GM11168 (cell line): ENCODE data around the gene EML5.

Experiments used
- in situ Hi-C: fragments of 300-500 bp; cut with MboI; formaldehyde crosslinking; loops from one replicate; pipeline ENCODE4 v1.12.0; 2022; ENCODE audit warnings: low sequenced_read_pairs; ENCODE audit not compliant: unreplicated experiment

Gene EML5

GRCh38 chr14:88733121-88733520, 59.6 kb downstream of the EML5 start:
- in situ Hi-C loops: no loop called here

GRCh38 chr14:88729159-88729558, 63.6 kb downstream of the EML5 start:
- in situ Hi-C loops: no loop called here

GRCh38 chr14:88727057-88727456, 65.7 kb downstream of the EML5 start:
- in situ Hi-C loops: no loop called here

- in situ Hi-C loops: no loop called here
Measured at GRCh38 chr14:88710709-88711108, 82.0 kb downstream of the EML5 start.

DNA sequence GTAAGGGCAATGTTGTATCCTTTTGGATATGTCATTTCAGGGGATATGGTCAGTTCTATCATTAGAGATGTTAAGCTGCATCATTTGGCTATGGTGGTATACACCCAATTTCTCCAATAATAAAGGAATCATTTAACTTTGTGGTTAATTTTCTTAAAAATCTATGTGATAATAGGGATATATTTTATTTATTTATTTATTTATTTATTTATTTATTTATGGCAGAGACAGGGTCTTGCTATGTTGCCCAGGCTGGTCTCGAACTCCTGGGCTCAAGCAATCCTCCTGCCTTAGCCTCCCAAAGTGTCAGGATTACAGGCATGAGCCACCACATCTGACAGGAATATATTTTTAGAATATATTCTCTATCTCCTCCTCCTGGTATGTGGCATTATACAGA, 85.7 kb downstream of the EML5 start:
- in situ Hi-C loops: no loop called here

DNA sequence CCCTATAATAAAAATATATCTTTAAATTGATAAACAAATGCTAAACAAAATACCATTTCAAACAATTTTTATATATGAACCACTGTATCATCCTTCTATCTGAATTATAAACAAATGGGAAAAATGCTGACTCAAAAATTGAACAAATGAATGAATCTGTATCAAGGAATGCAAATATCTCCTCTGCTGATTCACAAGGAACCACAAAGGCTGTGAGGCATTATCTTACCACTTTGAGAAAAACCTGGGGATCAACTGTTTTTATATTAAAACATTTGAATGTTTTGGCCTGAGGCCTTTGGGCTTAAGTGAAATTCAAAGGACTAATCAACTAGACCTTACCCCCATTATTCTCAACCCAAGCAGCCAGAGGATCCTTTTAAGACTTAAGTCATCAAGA, 86.3 kb downstream of the EML5 start:
- in situ Hi-C loops: no loop called here

GRCh38 chr14:88698651-88699050, 94.1 kb downstream of the EML5 start:
- in situ Hi-C loops: no loop called here

DNA sequence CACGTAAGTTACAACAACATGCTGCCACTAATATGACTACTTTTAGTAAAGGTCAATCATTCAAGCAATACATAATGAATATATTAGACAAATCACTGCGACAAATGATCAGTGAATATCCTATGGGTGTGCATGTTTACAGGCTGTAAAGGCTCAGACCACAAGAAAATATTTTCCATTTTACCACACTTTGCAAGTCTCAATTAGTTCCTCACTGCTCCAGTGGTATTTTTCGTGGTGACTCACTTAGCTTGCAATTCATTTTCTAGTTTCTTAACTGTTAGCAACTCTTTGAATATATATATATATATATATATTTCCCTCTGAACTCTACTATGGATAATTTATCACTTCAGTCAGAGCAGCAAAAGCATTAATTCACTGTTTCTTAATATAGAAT, 96.9 kb downstream of the EML5 start:
- in situ Hi-C loops: no loop called here

DNA sequence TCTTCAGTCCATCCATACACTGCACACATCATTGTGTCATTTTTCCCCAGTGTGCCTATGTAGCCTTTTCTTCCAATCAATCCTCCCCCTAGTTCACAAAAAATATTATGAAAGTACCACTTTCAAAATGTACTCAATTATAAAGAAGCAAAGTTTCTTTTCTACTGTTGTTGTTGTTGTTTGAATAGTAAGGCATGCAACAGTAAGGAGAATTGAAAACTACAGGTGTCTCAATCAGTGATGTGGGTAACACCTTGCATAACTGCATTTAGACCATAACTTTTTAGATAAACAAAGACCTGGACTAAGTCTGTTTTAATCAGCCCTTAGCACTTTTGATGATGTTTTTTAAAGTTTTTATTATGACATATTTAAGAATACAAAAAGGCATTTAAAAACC, 104.4 kb downstream of the EML5 start:
- in situ Hi-C loops: no loop called here

GRCh38 chr14:88683119-88683518, 109.6 kb downstream of the EML5 start:
- in situ Hi-C loops: no loop called here

GRCh38 chr14:88682495-88683114, 110.1 kb downstream of the EML5 start:
- in situ Hi-C loops: no loop called here

DNA sequence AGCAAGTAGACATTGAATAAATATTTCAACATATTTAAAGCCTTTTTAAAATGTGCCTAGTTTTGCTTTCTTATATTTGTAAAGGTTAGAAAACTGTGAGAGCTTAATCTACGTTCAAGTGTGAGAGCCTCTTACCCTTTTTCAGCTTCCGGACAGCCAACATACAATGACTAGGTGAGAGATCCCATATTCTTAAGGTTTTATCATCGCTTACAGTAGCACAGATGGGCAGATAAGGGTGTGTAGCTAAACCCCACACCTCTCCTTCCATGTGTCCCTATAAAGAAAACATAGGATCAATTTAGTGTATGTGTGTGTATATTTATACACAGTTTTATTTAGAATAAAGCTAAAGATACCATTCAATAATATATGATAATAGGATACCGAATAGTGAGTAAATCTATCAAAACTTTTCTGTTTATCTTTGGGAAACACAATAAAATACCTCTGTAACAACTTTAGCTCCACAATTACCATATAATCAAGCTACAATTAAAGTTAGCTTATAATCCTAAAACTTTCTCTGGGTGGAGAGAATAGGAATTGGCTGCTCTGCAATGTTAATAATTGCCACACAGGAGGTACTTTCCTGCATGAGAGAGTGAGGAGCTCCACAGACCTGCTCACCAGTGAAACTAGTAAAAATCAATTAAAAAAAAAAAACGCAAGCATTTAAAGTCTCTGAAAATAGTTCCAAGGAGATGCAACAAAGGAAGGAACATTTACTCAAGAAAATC, 110.8 kb downstream of the EML5 start:
- in situ Hi-C loops: no loop called here

GRCh38 chr14:88669346-88669745, 123.4 kb downstream of the EML5 start:
- in situ Hi-C loops: loop anchor here (25.0 kb wide), 1 partner anchor 193 kb away; no protein-coding TSS in a partner anchor

DNA sequence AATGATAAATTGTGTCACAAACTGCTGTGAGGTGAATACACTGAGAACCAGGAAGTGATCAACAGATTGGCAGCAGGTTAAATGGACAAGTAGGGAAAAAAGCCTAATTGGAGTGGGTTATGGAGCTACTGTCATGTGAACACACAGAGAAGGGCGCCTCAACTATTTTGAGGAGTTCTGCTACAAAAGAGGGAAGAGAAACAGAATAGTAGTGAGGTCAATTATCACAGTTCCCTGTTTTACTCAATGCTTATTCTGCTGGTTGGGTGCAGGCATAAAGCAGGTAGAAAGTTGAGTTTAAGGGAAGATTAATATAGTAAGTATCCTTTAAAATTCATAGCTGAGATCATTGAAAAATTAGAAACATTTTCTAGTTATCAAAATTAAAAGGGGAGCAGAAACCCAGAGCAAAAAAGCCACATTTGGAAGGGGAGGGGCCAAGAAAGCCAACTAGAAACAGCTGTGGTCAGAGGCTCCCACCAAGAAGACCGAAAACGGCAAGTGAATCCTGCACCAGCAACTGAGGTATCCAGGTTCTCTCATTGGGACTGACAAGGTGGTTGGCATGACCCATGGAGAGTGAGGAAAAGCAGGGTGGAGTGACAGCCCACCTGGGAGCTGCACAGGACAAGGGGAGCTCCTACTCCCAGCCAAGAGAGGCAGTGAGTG, 124.2 kb downstream of the EML5 start:
- in situ Hi-C loops: loop anchor here (25.0 kb wide), 1 partner anchor 194 kb away; no protein-coding TSS in a partner anchor

DNA sequence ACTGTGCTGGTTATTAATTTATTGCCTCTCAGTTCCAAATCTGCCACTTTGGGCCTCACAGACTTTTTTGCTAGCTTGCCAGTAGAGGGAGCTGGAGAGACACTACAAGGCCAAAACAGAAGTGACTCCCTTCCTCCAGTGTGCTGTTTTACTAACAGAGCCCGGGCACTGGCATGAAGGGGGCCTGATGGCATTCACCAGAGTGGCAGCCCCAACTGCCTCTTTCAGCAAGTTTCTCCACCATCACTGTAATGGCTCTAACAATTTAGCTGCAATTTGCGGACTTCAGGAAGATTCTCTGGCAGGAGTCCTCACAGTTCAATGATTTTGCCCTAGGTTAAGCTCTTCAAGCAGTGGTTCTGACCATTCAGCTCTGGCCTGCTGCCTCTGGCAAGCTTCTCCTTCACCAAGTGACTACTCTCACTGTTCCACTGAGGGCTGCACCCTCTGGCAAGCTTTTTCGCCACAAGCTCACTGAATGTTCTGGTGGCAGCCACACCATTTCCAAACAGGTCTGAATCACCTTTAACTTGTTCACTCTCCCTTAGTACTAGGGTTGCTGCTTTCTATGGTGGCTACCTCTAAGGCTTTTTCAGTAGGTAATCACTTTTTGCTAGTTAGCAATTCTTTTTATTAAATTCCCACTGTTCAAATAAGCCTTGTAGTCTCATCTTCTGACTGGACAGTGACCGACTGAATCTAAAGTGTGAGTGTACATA, 125.0 kb downstream of the EML5 start:
- in situ Hi-C loops: loop anchor here (25.0 kb wide), 1 partner anchor 195 kb away; no protein-coding TSS in a partner anchor

GRCh38 chr14:88660056-88660455, 132.7 kb downstream of the EML5 start:
- in situ Hi-C loops: loop anchor here (25.0 kb wide), 1 partner anchor 202 kb away; no protein-coding TSS in a partner anchor

GRCh38 chr14:88639221-88639620, 153.5 kb downstream of the EML5 start:
- in situ Hi-C loops: no loop called here

DNA sequence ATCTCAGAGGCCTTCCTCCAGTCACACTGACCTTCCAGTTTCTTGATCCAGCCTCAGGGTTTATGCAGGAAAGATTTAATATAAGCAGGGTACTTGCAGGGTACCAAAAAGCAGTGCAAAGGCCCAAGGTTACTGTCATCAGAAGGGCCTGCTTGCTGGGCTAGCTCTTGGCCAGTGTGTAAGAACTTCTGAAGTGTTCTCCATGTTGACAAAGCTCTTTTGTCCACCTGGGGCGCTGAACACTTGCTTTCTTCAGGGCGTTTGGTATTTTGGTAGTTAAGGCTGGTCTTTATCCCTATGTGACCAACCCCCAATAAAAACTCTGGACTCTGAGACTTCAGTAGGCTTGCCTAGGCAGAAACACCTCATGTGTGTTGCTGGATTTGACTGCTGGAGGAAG, 160.2 kb downstream of the EML5 start:
- in situ Hi-C loops: no loop called here

DNA sequence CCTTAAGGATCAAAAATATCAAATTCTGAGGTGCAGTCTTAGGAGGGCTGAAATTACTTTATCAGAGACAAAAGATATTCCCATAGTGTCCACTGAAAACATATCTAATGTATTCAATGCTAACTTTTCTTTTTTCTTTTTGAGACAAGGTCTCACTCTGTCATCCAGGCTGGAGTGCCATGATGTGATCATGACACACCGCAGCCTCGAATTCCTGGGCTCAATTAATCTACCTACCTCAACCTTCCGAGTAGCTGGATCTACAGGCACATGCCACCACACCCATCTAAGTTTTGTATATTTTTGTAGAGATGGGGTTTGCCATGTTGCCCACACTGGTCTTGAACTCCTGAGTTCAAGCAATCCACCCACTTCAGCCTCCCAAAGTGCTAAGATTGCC, 161.7 kb downstream of the EML5 start:
- in situ Hi-C loops: no loop called here

DNA sequence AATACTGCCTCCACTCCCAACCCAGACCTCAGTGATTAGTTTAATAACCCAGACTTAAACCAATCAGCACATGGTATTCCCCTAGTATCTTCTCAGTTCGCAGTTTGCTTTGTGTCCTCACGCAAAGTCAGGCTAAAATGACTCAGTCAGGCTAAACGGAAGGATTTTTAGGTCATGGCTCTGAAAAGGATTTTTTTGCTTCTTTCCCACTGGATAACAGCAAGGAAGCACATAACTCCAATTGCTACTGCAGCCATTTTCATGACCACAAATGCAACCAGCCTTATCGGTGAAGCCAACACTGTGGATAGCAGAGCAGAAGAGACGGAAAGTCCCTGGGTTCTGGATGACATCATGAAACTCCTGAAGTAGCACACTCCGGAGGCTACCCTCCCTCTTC, 162.2 kb downstream of the EML5 start:
- in situ Hi-C loops: no loop called here

DNA sequence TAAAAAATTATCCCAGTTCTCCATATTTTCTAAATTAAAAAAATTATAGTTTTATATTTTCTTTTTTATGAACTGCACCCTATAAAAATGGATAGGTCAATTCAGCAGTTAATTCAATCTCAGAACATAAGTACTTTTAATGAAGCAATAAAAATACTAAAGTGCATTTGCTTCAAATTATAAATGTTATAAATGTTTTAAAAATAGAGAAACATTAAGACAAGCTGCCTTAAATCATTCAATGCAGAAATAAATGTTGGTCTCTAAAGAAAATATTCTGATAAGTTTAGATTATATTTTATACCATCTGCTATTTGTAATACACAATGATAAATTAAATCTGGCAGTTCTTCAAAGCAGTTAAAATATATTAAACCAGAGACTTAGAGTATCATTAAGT, 164.3 kb downstream of the EML5 start:
- in situ Hi-C loops: no loop called here
